ENCODE results near the gene TTBK1. TPM values are rescaled to one million over a fixed set of nuclear protein-coding genes. Genes with fewer than 3 reads are reported as not detected.

The TTBK1 gene
- total RNA-seq, 2 experiments from 2014 or later: not detected

DNA sequence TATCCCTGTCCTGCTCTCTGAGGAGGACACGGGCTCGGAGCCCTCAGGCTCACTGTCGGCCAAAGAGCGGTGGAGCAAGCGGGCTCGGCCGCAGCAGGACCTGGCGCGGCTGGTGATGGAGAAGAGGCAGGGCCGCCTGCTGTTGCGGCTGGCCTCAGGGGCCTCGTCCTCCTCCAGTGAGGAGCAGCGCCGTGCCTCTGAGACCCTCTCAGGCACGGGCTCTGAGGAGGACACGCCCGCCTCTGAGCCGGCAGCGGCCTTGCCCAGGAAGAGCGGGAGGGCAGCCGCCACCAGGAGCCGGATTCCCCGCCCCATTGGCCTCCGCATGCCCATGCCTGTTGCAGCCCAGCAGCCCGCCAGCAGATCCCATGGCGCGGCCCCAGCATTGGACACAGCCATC lies 40.6 kb downstream of the TTBK1 start:
- ATAC-seq (ENCODE audit: low read depth): no peak
- POLR2A ChIA-PET: no interaction called here
- H3K4me3 Mint-ChIP-seq: no peak overlapping the region
- no peaks in the 10 kb centered on the region for H3K9me3 Mint-ChIP-seq
- H3K27me3 Mint-ChIP-seq: peaks cover 28% of the 10 kb centered on the region
- DNase-seq: no peak
- no peaks in the 10 kb centered on the region for H3K36me3 Mint-ChIP-seq
- no peak overlapping the region for H3K27ac Mint-ChIP-seq
- H3K4me1 Mint-ChIP-seq: peaks cover 2% of the 10 kb centered on the region

GRCh38 chr6:43284991-43285781 lies 41.9 kb downstream of the TTBK1 start:
- Mint-ChIP-seq H3K27ac (no peak overlapping the region), H3K9me3 (no peaks in the 10 kb centered on the region), H3K36me3 (no peaks in the 10 kb centered on the region), H3K4me1 (peaks cover 2% of the 10 kb centered on the region), H3K27me3 (peaks cover 30% of the 10 kb centered on the region), H3K4me3 (peak overlapping the region; percentile 33)
- DNase-seq (no peak), ATAC-seq (ENCODE audit: low read depth) (no peak)
- POLR2A ChIA-PET: no interaction called here

DNA sequence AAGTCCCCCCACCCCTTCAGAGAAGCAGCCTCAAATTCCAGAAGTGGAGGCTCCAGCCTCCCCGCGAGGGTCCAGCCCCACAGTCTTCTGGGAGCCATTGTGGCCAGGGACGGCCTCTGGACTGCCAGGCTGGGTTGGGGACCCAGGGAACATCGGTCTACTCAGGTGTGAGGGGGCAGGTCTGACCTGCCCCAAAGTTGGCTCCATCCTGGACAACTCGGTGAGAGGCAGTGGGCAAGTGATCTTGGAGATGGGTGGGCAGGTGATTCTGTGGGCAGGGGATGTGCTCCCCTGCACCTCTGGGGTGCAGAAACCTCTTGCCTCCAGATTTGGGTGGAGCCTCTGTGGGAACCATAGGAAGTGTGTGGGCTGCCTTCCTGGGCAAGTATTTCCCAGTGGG lies 42.6 kb downstream of the TTBK1 start:
- H3K4me1 Mint-ChIP-seq: peaks cover 2% of the 10 kb centered on the region
- POLR2A ChIA-PET: no interaction called here
- H3K27ac Mint-ChIP-seq: no peak overlapping the region
- no peaks in the 10 kb centered on the region for H3K9me3 Mint-ChIP-seq
- DNase-seq: no peak
- ATAC-seq (ENCODE audit: low read depth): no peak
- peaks cover 24% of the 10 kb centered on the region for H3K27me3 Mint-ChIP-seq
- H3K4me3 Mint-ChIP-seq: no peak overlapping the region
- H3K36me3 Mint-ChIP-seq: no peaks in the 10 kb centered on the region

DNA sequence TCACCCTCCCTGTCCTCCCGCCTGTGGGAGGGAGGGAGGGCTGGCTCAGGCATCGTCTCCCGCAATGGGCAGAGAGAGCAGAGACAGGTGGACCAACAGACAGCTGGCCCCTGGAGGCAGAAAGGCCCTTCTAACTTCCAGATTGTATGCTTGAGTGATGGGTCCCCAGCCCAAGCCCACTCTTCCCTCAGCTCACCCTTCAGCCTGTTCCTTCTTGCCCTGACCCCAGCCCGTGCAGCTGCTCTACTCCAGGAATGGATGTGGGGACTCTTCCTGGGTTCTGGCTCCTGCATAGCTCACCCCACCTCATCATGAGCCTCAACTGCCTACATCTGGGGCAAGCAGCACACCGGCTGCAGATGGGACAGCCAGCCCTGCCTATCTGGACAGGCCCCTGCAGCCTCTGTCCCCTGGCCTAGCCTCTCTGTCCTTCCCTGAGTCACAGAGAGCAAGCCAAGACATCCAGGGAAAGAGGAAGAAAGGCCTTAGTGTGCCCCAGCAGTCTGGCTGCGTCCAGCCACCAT lies 43.2 kb downstream of the TTBK1 start:
- Mint-ChIP-seq H3K27ac (no peak overlapping the region), H3K9me3 (no peaks in the 10 kb centered on the region), H3K27me3 (peaks cover 24% of the 10 kb centered on the region), H3K36me3 (no peaks in the 10 kb centered on the region), H3K4me3 (no peak overlapping the region), H3K4me1 (peaks cover 2% of the 10 kb centered on the region)
- POLR2A ChIA-PET: no interaction called here
- ATAC-seq (ENCODE audit: low read depth): no peak
- no peak for DNase-seq

GRCh38 chr6:43286980-43287716 lies 43.9 kb downstream of the TTBK1 start:
- Mint-ChIP-seq H3K9me3 (no peaks in the 10 kb centered on the region), H3K4me1 (peaks cover 2% of the 10 kb centered on the region), H3K4me3 (no peak overlapping the region), H3K36me3 (no peaks in the 10 kb centered on the region), H3K27ac (no peak overlapping the region), H3K27me3 (peaks cover 20% of the 10 kb centered on the region)
- DNase-seq (no peak), ATAC-seq (ENCODE audit: low read depth) (no peak)
- POLR2A ChIA-PET: no interaction called here

- no peak overlapping the region for H3K4me3 Mint-ChIP-seq
- no peaks in the 10 kb centered on the region for H3K4me1 Mint-ChIP-seq
- POLR2A ChIA-PET: no interaction called here
- no peaks in the 10 kb centered on the region for H3K9me3 Mint-ChIP-seq
- no peaks in the 10 kb centered on the region for H3K36me3 Mint-ChIP-seq
- no peak overlapping the region for H3K27ac Mint-ChIP-seq
- ATAC-seq (ENCODE audit: low read depth) (no peak), DNase-seq (no peak)
- H3K27me3 Mint-ChIP-seq: peaks cover 23% of the 10 kb centered on the region
Observed at GRCh38 chr6:43287717-43288679, 44.7 kb downstream of the TTBK1 start.

- no peaks in the 10 kb centered on the region for H3K4me1 Mint-ChIP-seq
- H3K9me3 Mint-ChIP-seq: no peaks in the 10 kb centered on the region
- no peaks in the 10 kb centered on the region for H3K36me3 Mint-ChIP-seq
- H3K4me3 Mint-ChIP-seq: no peak overlapping the region
- peaks cover 17% of the 10 kb centered on the region for H3K27me3 Mint-ChIP-seq
- no peak overlapping the region for H3K27ac Mint-ChIP-seq
- no peak for DNase-seq
- ATAC-seq (ENCODE audit: low read depth): no peak
- POLR2A ChIA-PET: no interaction called here
Observed at GRCh38 chr6:43290339-43290904, 47.1 kb downstream of the TTBK1 start.

DNA sequence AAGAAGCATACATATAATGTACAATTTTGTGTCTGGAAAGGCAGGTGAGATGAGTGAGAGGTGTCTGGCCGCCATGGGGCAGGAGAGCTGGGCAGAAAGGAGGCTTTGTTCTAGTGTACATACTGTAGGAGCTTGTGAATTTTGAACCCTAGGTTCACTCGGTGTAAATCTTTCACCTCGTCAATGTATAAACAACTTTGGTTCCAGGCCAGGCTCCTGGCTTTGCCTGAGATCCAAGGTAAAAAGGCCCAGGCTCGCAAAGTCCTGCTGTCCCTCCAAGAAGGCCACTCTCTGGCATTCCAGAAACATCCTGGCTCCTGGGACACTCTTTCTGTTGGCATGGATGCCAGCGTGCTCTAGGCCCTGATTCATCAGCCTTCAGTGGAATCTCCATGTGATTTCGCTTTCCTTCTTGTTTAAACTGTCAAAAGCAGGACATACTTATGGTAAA lies 47.6 kb downstream of the TTBK1 start:
- POLR2A ChIA-PET: no interaction called here
- no peak for ATAC-seq (ENCODE audit: low read depth)
- Mint-ChIP-seq H3K27ac (no peak overlapping the region), H3K27me3 (peaks cover 12% of the 10 kb centered on the region), H3K9me3 (no peaks in the 10 kb centered on the region), H3K36me3 (no peaks in the 10 kb centered on the region), H3K4me1 (no peaks in the 10 kb centered on the region), H3K4me3 (no peak overlapping the region)
- no peak for DNase-seq

GRCh38 chr6:43291708-43292107 lies 48.4 kb downstream of the TTBK1 start:
- Mint-ChIP-seq H3K9me3 (no peaks in the 10 kb centered on the region), H3K4me3 (no peak overlapping the region), H3K27me3 (peaks cover 10% of the 10 kb centered on the region), H3K36me3 (no peaks in the 10 kb centered on the region), H3K27ac (no peak overlapping the region), H3K4me1 (no peaks in the 10 kb centered on the region)
- no peak for ATAC-seq (ENCODE audit: low read depth)
- POLR2A ChIA-PET: no interaction called here
- no peak for DNase-seq

- POLR2A ChIA-PET: no interaction called here
- Mint-ChIP-seq H3K27me3 (peaks cover 10% of the 10 kb centered on the region), H3K9me3 (no peaks in the 10 kb centered on the region), H3K36me3 (no peaks in the 10 kb centered on the region), H3K4me3 (no peak overlapping the region), H3K27ac (no peak overlapping the region), H3K4me1 (no peaks in the 10 kb centered on the region)
- ATAC-seq (ENCODE audit: low read depth) (no peak), DNase-seq (no peak)
Observed at GRCh38 chr6:43292341-43292740, 49.1 kb downstream of the TTBK1 start.

DNA sequence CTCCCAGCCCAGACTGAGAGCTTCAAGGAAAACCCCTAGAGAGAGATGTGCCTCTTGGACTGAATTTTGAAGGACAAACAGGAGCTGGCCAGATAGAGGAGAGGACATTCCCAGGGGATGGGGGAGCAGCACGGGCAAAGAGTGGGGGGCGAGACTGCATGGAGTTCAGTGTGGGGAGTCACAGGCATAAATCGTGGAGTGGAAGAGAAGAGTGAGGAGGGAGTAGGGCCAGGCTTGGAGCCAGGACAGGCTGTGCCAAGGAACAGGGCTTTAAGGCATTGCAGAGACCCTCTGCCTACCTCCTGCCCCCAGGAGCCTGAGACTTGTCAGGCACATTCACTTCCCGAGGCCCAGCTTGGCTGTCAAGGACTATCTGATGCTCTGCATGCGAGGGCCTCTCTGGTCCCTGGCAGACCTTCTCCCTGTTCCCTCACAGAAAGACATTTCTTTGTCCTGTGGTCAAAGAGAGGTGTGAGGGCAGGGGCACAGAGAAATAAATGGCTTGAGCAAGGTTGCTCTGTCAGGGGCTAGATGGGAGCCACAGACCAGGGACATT lies 49.6 kb downstream of the TTBK1 start:
- Mint-ChIP-seq H3K27ac (no peak overlapping the region), H3K27me3 (peaks cover 10% of the 10 kb centered on the region), H3K9me3 (no peaks in the 10 kb centered on the region), H3K36me3 (no peaks in the 10 kb centered on the region), H3K4me1 (no peaks in the 10 kb centered on the region), H3K4me3 (no peak overlapping the region)
- DNase-seq (no peak), ATAC-seq (ENCODE audit: low read depth) (no peak)
- POLR2A ChIA-PET: no interaction called here

DNA sequence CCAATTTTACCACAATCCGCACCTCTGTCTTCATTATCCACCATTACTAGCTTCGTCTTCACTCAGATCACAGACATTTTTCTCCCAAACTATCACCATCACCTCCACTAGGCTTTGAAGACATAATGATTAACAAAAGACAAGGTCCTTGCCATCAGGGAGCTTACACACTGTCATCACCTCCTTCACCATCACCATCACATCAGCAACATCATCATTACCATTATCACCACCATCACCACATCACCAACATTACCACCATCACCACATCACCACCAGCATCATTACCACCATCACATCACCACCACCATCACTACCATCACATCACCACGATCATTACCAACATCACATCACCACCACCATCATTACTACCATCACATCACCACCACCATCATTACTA lies 50.4 kb downstream of the TTBK1 start:
- H3K27ac Mint-ChIP-seq: no peak overlapping the region
- ATAC-seq (ENCODE audit: low read depth) (no peak), DNase-seq (no peak)
- peaks cover 10% of the 10 kb centered on the region for H3K27me3 Mint-ChIP-seq
- H3K36me3 Mint-ChIP-seq: no peaks in the 10 kb centered on the region
- no peaks in the 10 kb centered on the region for H3K9me3 Mint-ChIP-seq
- POLR2A ChIA-PET: no interaction called here
- no peaks in the 10 kb centered on the region for H3K4me1 Mint-ChIP-seq
- no peak overlapping the region for H3K4me3 Mint-ChIP-seq

GRCh38 chr6:43294536-43294935 lies 51.3 kb downstream of the TTBK1 start:
- ATAC-seq (ENCODE audit: low read depth) (no peak), DNase-seq (no peak)
- Mint-ChIP-seq H3K4me1 (no peaks in the 10 kb centered on the region), H3K27ac (no peak overlapping the region), H3K36me3 (no peaks in the 10 kb centered on the region), H3K4me3 (no peak overlapping the region), H3K9me3 (no peaks in the 10 kb centered on the region), H3K27me3 (peaks cover 6% of the 10 kb centered on the region)
- POLR2A ChIA-PET: no interaction called here
